ENCODE data around the gene ADGRG6.

DNA sequence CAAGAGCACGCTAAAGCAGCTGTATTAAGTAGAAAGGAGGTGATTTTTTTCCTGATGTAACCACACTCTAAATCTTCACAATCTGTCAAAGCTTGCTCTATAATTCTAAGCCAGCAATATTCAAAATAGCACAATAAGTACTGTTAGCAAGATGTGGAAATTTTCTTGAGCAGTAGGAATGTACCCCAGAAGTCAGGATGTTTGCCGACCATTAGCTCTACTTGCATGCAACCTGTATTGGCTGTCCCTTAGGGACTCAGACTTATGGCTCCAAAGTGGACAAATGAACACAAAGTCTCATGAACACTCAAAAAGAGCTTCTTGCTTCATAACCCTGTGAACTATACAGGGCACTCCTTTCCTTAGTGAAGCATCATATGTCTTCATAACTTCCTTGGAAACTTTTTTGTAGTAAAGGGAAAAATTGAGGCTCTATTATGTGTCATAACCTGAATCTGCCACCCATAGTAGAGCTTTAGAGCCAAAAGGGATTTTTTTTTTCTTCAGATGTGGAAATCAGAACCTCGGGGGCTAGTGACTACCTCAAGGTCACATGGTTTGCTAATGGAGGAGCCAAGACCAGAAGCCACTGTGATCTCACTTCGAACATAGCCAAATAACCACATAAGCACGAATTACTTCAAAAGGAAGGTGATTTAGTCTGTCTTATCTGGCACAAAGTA lies 54.5 kb downstream of the ADGRG6 start:
- TF ChIP-seq, protein P1, sequence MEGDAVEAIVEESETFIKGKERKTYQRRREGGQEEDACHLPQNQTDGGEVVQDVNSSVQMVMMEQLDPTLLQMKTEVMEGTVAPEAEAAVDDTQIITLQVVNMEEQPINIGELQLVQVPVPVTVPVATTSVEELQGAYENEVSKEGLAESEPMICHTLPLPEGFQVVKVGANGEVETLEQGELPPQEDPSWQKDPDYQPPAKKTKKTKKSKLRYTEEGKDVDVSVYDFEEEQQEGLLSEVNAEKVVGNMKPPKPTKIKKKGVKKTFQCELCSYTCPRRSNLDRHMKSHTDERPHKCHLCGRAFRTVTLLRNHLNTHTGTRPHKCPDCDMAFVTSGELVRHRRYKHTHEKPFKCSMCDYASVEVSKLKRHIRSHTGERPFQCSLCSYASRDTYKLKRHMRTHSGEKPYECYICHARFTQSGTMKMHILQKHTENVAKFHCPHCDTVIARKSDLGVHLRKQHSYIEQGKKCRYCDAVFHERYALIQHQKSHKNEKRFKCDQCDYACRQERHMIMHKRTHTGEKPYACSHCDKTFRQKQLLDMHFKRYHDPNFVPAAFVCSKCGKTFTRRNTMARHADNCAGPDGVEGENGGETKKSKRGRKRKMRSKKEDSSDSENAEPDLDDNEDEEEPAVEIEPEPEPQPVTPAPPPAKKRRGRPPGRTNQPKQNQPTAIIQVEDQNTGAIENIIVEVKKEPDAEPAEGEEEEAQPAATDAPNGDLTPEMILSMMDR (IDR thresholded peaks at IDR 0.05): no peak
- TF ChIP-seq E2F4 (CRISPR knock-in tag; IDR thresholded peaks at IDR 0.05; ENCODE audit: borderline replicate concordance, low read depth) (no peak), ZNF423 (CRISPR knock-in tag; IDR thresholded peaks at IDR 0.05) (no peak), ATF1 (CRISPR knock-in tag; IDR thresholded peaks at IDR 0.05) (no peak), NR3C1 (CRISPR knock-in tag; conservative IDR thresholded peaks at IDR 0.05; ENCODE audit: low read depth) (no peak), MLX (CRISPR knock-in tag; IDR thresholded peaks at IDR 0.05) (no peak), CBFB (CRISPR knock-in tag; IDR thresholded peaks at IDR 0.05; ENCODE audit: low read depth) (no peak)
- TF ChIP-seq, protein P2, sequence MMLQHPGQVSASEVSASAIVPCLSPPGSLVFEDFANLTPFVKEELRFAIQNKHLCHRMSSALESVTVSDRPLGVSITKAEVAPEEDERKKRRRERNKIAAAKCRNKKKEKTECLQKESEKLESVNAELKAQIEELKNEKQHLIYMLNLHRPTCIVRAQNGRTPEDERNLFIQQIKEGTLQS (CRISPR knock-in tag; conservative IDR thresholded peaks at IDR 0.05): no peak
- TF ChIP-seq, protein P3, sequence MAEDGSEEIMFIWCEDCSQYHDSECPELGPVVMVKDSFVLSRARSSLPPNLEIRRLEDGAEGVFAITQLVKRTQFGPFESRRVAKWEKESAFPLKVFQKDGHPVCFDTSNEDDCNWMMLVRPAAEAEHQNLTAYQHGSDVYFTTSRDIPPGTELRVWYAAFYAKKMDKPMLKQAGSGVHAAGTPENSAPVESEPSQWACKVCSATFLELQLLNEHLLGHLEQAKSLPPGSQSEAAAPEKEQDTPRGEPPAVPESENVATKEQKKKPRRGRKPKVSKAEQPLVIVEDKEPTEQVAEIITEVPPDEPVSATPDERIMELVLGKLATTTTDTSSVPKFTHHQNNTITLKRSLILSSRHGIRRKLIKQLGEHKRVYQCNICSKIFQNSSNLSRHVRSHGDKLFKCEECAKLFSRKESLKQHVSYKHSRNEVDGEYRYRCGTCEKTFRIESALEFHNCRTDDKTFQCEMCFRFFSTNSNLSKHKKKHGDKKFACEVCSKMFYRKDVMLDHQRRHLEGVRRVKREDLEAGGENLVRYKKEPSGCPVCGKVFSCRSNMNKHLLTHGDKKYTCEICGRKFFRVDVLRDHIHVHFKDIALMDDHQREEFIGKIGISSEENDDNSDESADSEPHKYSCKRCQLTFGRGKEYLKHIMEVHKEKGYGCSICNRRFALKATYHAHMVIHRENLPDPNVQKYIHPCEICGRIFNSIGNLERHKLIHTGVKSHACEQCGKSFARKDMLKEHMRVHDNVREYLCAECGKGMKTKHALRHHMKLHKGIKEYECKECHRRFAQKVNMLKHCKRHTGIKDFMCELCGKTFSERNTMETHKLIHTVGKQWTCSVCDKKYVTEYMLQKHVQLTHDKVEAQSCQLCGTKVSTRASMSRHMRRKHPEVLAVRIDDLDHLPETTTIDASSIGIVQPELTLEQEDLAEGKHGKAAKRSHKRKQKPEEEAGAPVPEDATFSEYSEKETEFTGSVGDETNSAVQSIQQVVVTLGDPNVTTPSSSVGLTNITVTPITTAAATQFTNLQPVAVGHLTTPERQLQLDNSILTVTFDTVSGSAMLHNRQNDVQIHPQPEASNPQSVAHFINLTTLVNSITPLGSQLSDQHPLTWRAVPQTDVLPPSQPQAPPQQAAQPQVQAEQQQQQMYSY (CRISPR knock-in tag; IDR thresholded peaks at IDR 0.05): no peak
